ENCODE measurements around the gene TLK1.

DNA sequence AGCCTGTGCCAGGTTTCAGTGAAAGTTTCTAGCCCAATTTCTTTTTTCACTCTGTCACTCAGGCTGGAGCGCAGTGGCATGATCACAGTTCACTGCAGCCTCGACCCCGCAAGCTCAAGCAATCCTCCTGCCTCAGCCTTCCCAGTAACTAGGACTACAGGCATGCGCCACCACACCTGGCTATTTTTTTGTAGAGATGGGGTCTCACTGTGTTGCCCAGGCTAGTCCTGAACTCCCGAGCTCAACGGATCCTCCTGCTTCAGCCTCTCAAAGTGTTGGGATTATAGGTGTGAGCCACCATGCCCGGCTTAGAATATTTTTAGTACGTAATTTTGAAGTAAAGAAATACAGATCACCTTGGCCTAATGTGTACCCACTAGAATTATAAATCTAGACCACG is 144.6 kb downstream of the TLK1 start:
- TF ChIP-seq POLR2A (IDR thresholded peaks at IDR 0.05; ENCODE audit: low read depth, low read length) (no peak), POLR2AphosphoS5 (IDR thresholded peaks at IDR 0.05; ENCODE audit: low read depth, low read length) (no peak), TAF1 (IDR thresholded peaks at IDR 0.05; ENCODE audit: borderline replicate concordance, low read depth, low read length) (no peak)
